ENCODE results near the gene DPCD. TPM values are rescaled to one million over a fixed set of nuclear protein-coding genes. Genes with fewer than 3 reads are reported as not detected.

DPCD gene
- total RNA-seq, 1 donor from 2014 or later = 3.6 TPM

GRCh38 chr10:101611096-101611905 is 23.2 kb downstream of the DPCD start:
- H3K4me1 Mint-ChIP-seq (ENCODE audit: low read depth) = peaks cover 10% of the 10 kb centered on the region
- no peaks in the 10 kb centered on the region for H3K27me3 Mint-ChIP-seq (ENCODE audit: insufficient read depth)

GRCh38 chr10:101612086-101612485 is 24.0 kb downstream of the DPCD start:
- DNase-seq (ENCODE audit: low spot score) = no peak
- intact Hi-C loops (cut with micrococcal nuclease) = no loop called here
- Mint-ChIP-seq H3K36me3 (ENCODE audit: low read depth) (no peaks in the 10 kb centered on the region), H3K4me3 (no peak overlapping the region), H3K9me3 (no peaks in the 10 kb centered on the region), H3K27ac (no peak overlapping the region), H3K4me1 (ENCODE audit: low read depth) (peaks cover 10% of the 10 kb centered on the region), H3K27me3 (ENCODE audit: insufficient read depth) (no peaks in the 10 kb centered on the region)

More at GRCh38 chr10:101611096-101611905, 23.2 kb downstream of the DPCD start:
- Mint-ChIP-seq H3K36me3 (ENCODE audit: low read depth) (no peaks in the 10 kb centered on the region), H3K4me3 (no peak overlapping the region), H3K9me3 (no peaks in the 10 kb centered on the region), H3K27ac (peak overlapping the region; percentile 74)
- intact Hi-C loops (cut with micrococcal nuclease) = no loop called here
- no peak for DNase-seq (ENCODE audit: low spot score)

GRCh38 chr10:101612872-101613271 is 24.8 kb downstream of the DPCD start:
- H3K36me3 Mint-ChIP-seq (ENCODE audit: low read depth) = peaks cover 3% of the 10 kb centered on the region
- no peak overlapping the region for H3K27ac Mint-ChIP-seq
- no peaks in the 10 kb centered on the region for H3K27me3 Mint-ChIP-seq (ENCODE audit: insufficient read depth)
- no peak overlapping the region for H3K4me3 Mint-ChIP-seq
- DNase-seq (ENCODE audit: low spot score) = no peak
- intact Hi-C loops (cut with micrococcal nuclease) = no loop called here
- peaks cover 10% of the 10 kb centered on the region for H3K4me1 Mint-ChIP-seq (ENCODE audit: low read depth)
- H3K9me3 Mint-ChIP-seq = no peaks in the 10 kb centered on the region

DNA sequence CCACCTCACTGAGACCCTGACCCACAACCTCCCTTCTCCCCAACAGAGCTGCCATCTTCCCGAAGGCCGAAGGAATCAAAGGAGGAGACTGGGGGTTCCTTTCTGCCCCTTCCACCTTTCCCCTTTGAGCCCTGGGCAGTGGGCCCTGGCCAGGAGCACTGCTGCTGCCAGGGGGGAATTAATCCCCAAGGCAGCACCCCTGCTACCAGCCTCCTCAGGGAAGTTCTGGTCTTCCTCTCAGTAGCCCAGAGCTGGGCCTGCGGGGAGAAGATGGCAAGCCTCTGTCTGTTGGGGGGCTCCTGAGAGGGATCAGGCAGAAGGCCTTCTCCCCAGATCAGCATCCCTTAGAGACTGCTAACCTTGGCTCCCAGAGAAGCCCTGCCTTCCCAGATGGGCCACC is 25.5 kb downstream of the DPCD start:
- no peak overlapping the region for H3K4me3 Mint-ChIP-seq
- H3K4me1 Mint-ChIP-seq (ENCODE audit: low read depth) = peaks cover 10% of the 10 kb centered on the region
- H3K27ac Mint-ChIP-seq = no peak overlapping the region
- peaks cover 7% of the 10 kb centered on the region for H3K36me3 Mint-ChIP-seq (ENCODE audit: low read depth)
- intact Hi-C loops (cut with micrococcal nuclease) = no loop called here
- no peaks in the 10 kb centered on the region for H3K27me3 Mint-ChIP-seq (ENCODE audit: insufficient read depth)
- no peak for DNase-seq (ENCODE audit: low spot score)
- H3K9me3 Mint-ChIP-seq = no peaks in the 10 kb centered on the region

DNA sequence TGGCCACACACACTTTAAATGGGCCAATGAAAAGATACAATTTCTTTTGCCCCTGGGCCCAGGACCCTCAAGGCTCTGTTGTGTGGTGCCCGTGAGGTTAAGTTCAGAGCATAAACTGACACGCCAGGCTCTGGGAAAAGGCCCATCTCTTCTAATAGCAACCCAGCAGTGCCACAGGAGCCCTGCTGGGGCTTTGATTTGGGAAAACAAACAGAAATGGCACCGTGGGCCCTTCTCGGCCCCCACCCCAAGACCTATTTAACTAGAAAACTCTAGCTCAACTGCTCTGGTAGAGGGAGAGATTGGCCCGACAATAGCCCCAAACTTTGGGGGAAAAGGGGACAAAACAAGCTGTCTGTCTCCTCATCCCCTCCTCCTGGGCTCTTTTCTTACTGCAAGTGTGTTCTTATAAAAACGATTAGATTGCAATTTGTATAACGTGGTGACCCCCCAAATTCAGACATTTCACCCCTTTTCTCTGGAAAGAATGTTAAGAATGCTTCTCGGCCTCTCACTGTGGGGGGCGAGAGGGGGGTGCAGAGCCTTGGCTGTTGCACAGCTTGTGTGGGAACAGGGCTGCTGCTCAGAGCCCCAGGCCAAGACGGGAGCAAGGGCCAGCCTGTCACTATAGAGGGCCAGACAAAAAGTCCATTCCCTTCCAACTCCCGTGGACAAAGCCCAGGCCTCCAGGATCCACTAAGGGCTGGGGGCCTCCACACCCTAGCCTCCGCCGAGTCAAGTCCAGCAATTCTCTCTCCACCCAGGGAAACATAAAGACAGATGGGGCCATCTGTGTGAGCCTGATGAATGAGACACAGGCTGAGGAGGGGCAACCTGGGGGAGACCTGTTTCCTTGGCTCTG is 26.8 kb downstream of the DPCD start:
- Mint-ChIP-seq H3K9me3 (no peaks in the 10 kb centered on the region), H3K27ac (no peak overlapping the region), H3K4me1 (ENCODE audit: low read depth) (peaks cover 10% of the 10 kb centered on the region), H3K36me3 (ENCODE audit: low read depth) (peaks cover 7% of the 10 kb centered on the region), H3K27me3 (ENCODE audit: insufficient read depth) (no peaks in the 10 kb centered on the region), H3K4me3 (no peak overlapping the region)
- no peak for DNase-seq (ENCODE audit: low spot score)
- intact Hi-C loops (cut with micrococcal nuclease) = no loop called here

DNA sequence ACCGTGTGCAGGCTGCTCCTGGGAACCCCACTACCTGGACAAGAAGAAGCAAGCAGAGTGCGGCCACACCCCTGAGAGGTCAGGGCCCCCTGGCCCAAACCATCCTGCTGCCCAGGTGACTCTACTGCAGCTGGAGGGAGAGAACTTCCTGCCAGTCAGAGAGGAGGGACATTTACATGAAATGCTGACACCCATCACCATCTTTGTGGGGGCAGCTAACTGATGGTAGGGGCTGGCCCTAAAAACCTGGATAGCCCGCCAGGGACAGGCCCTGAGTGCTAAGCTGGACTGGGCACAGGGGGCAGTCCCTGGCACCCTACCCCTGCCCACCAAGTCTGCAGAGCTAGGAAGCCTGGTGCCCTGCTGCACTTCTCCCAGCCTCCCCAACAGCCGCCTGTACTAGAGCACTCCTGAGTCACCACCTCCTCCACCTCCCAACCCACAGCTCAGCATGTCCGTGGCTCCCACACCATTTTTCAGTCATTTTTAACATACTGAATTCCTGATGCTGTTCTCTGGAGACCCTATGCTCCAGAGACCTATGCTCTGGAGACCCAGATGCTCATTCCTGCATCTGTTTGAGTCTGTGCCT is 27.5 kb downstream of the DPCD start:
- no peaks in the 10 kb centered on the region for H3K9me3 Mint-ChIP-seq

GRCh38 chr10:101616415-101617101 is 28.4 kb downstream of the DPCD start:
- Mint-ChIP-seq H3K36me3 (ENCODE audit: low read depth) (peaks cover 9% of the 10 kb centered on the region), H3K4me3 (no peak overlapping the region), H3K27me3 (ENCODE audit: insufficient read depth) (no peaks in the 10 kb centered on the region), H3K4me1 (ENCODE audit: low read depth) (peaks cover 4% of the 10 kb centered on the region), H3K27ac (no peak overlapping the region), H3K9me3 (no peaks in the 10 kb centered on the region)
- intact Hi-C loops (cut with micrococcal nuclease) = no loop called here
- DNase-seq (ENCODE audit: low spot score) = no peak

More for the DNA sequence above, 27.5 kb downstream of the DPCD start:
- Mint-ChIP-seq H3K4me1 (ENCODE audit: low read depth) (peaks cover 10% of the 10 kb centered on the region), H3K27ac (no peak overlapping the region), H3K36me3 (ENCODE audit: low read depth) (peaks cover 7% of the 10 kb centered on the region), H3K4me3 (no peak overlapping the region), H3K27me3 (ENCODE audit: insufficient read depth) (no peaks in the 10 kb centered on the region)
- intact Hi-C loops (cut with micrococcal nuclease) = no loop called here
- no peak for DNase-seq (ENCODE audit: low spot score)

DNA sequence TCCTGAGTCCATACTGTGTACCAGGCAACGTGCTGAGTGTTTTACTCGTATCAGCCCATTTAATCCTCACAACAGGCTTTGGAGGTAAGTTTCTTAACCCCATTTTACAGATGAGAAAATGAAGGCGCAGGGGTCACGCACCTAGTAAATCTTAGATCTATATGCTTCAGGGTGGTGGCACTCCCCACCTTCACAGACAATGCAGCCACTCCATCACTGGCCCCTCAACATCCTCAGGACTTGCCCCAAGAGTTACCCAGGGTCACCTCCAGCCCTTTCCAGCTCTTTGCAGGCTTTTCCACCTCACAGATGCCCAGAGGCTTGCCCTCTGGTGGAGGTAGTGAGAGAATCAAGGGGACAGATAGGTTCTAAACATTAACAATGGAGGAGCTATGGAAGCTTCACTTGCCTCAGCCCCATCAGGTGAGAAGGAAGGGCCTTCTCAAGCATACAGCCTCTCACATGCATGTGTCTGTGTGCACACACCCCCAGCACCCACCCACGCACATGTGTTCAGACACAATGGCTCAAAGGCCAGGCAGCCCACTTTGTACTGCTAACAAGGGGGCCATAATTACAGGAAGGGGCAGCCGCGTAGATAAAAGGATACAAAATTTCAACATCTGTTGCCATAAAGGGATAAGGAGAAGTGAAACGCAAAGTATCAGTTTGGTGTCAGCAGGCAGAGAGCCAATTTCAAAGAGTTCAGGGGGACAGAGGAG is 29.1 kb downstream of the DPCD start:
- H3K27ac Mint-ChIP-seq = peak overlapping the region; percentile 9
- H3K4me1 Mint-ChIP-seq (ENCODE audit: low read depth) = no peaks in the 10 kb centered on the region
- no peak overlapping the region for H3K4me3 Mint-ChIP-seq
- DNase-seq (ENCODE audit: low spot score) = no peak
- H3K27me3 Mint-ChIP-seq (ENCODE audit: insufficient read depth) = no peaks in the 10 kb centered on the region
- H3K9me3 Mint-ChIP-seq = no peaks in the 10 kb centered on the region
- H3K36me3 Mint-ChIP-seq (ENCODE audit: low read depth) = peaks cover 9% of the 10 kb centered on the region
- intact Hi-C loops (cut with micrococcal nuclease) = no loop called here

DNA sequence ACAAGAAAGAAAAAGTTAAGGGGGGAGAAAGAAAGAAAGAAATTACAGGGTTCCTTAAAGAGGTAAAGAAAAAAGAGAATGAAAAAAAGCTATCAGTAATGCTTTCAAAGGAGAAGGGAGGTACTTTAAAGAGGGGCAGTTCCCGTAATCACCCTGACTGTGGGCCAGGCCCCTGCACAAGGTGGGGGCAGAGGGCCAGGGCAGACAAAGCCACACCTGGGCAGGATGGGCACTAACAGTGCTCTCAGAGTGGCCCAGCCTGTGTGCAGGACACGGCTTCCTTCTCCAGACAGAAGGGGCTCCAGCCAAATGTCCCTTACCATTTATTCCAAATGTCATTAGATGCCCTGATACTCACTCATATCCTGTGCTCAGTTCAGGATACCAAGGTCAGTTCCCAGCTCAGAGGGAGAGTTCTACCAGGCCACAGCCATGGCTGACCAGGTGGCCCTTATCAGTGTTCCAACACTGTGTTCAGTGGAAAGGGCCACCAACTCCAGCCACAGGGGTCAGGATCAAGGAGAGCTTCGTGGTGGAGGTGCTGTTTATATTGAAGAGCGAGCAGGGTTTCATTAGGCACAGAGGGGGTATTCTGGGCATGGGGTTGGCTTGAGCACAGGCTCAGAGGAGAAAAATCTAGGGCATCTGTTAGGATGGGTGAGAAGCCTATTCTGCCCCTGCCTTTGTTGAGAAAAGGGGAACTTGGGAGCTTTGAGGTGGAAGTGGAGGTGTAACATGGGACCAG is 29.9 kb downstream of the DPCD start:
- Mint-ChIP-seq H3K4me3 (no peak overlapping the region), H3K27ac (peak overlapping the region; percentile 9), H3K36me3 (ENCODE audit: low read depth) (peaks cover 9% of the 10 kb centered on the region), H3K27me3 (ENCODE audit: insufficient read depth) (no peaks in the 10 kb centered on the region), H3K9me3 (no peaks in the 10 kb centered on the region), H3K4me1 (ENCODE audit: low read depth) (no peaks in the 10 kb centered on the region)
- DNase-seq (ENCODE audit: low spot score) = no peak
- intact Hi-C loops (cut with micrococcal nuclease) = no loop called here

GRCh38 chr10:101618871-101619270 is 30.8 kb downstream of the DPCD start:
- H3K4me3 Mint-ChIP-seq = no peak overlapping the region
- no peaks in the 10 kb centered on the region for H3K27me3 Mint-ChIP-seq (ENCODE audit: insufficient read depth)
- peaks cover 14% of the 10 kb centered on the region for H3K36me3 Mint-ChIP-seq (ENCODE audit: low read depth)
- H3K9me3 Mint-ChIP-seq = no peaks in the 10 kb centered on the region
- no peak overlapping the region for H3K27ac Mint-ChIP-seq
- intact Hi-C loops (cut with micrococcal nuclease) = no loop called here
- no peaks in the 10 kb centered on the region for H3K4me1 Mint-ChIP-seq (ENCODE audit: low read depth)
- DNase-seq (ENCODE audit: low spot score) = no peak

GRCh38 chr10:101619983-101620382 is 31.9 kb downstream of the DPCD start:
- intact Hi-C loops (cut with micrococcal nuclease) = no loop called here
- H3K27ac Mint-ChIP-seq = no peak overlapping the region
- H3K36me3 Mint-ChIP-seq (ENCODE audit: low read depth) = peaks cover 14% of the 10 kb centered on the region
- no peaks in the 10 kb centered on the region for H3K4me1 Mint-ChIP-seq (ENCODE audit: low read depth)
- no peaks in the 10 kb centered on the region for H3K27me3 Mint-ChIP-seq (ENCODE audit: insufficient read depth)
- DNase-seq (ENCODE audit: low spot score) = no peak
- H3K4me3 Mint-ChIP-seq = no peak overlapping the region
- no peaks in the 10 kb centered on the region for H3K9me3 Mint-ChIP-seq

Data from activated T-helper 1 cell treated with anti-CD3 and anti-CD28 coated beads, Interleukin-12 subunit alpha, Interleukin-12 subunit beta, Interleukin-2, Interleukin-4 antibody, amounts not matched to agents 30 ng/mL and 10 ng/mL and 1 ng/mL, durations not matched to agents 14 hours and 24 hours and 36 hours (primary cell).